T-cell (primary cell): ENCODE results near the gene PARD3B. TPM values are rescaled to one million over a fixed set of nuclear protein-coding genes. Genes with fewer than 3 reads are reported as not detected.

Experiments
- ATAC-seq, 4 experiments: fragments of 200-7000 bp in 3 of 4; fragments of 150-1000 bp in 1 of 4; cut with Tn5 transposase; replicated peaks in 1 of 4; 1 replicate in 3 of 4; 2 replicates in 1 of 4; pipeline ENCODE4 v1.10.0; 2021; ENCODE audit warnings: moderate library complexity in 3 of 4, mild to moderate bottlenecking in 2 of 4, moderate number of reproducible peaks in 1 of 4
- CTCF ChIA-PET, 2 donors: fragments of 300-600 bp; sonication (Branson Sonifier 250); formaldehyde crosslinking; loops; one replicate each; lab custom pipeline; 2022; ENCODE audit warnings: antibody characterized with exemption in 2 of 2; lab: Charles Lee
- POLR2A ChIA-PET, 2 donors: fragments of 300-600 bp; sonication (Branson Sonifier 250); formaldehyde crosslinking; loops; one replicate each; lab custom pipeline; 2022; ENCODE audit warnings: antibody characterized with exemption in 2 of 2; lab: Charles Lee
- DNase-seq, 35 experiments: peaks; one replicate each; pipeline versions ENCODE4 v3.0.0 to v3.0.0-alpha.2; 2013 to 2023
- H3K27ac ChIP-seq: one replicate; pipeline ENCODE4 v1.5.1; 2013; ENCODE audit warnings: low read length
- H3K27me3 ChIP-seq, 2 experiments: replicated peaks in 1 of 2; 1 replicate in 1 of 2; 2 replicates in 1 of 2; pipeline versions ENCODE4 v1.6.1 to v1.7.0; 2013; ENCODE audit warnings: low read length in 1 of 2, mixed read lengths in 1 of 2; ENCODE audit not compliant: control insufficient read depth in 2 of 2, insufficient read depth in 2 of 2; ENCODE audit errors: extremely low read depth in 1 of 2
- H3K36me3 ChIP-seq, 2 donors: 1 replicate in 1 of 2; 2 replicates in 1 of 2; pipeline versions ENCODE4 v1.6.1 to v1.7.0; 2013; ENCODE audit warnings: low read length in 1 of 2; ENCODE audit not compliant: control insufficient read depth in 2 of 2, insufficient read depth in 1 of 2; ENCODE audit errors: extremely low read depth in 1 of 2
- H3K4me1 ChIP-seq, 2 experiments: 1 replicate in 1 of 2; 2 replicates in 1 of 2; pipeline versions ENCODE4 v1.6.1 to v1.7.0; 2013; ENCODE audit warnings: low read length in 2 of 2, mixed read lengths in 1 of 2; ENCODE audit not compliant: insufficient read depth in 2 of 2, control insufficient read depth in 1 of 2; ENCODE audit errors: extremely low read depth in 1 of 2
- H3K4me3 ChIP-seq, 2 donors: 1 replicate in 1 of 2; 2 replicates in 1 of 2; pipeline versions ENCODE4 v1.5.1 to v1.7.0; 2013; ENCODE audit warnings: mild to moderate bottlenecking in 2 of 2, low read length in 1 of 2, moderate library complexity in 1 of 2; ENCODE audit not compliant: control insufficient read depth in 1 of 2; ENCODE audit errors: extremely low read depth in 1 of 2
- H3K9me3 ChIP-seq: 2 replicates; pipeline ENCODE4 v1.7.0; 2013
- H3K27ac Mint-ChIP-seq, 2 donors: one replicate each; pipeline ENCODE4 v1.8.0; 2020 to 2021; ENCODE audit warnings: mild to moderate bottlenecking in 2 of 2, mixed read lengths in 2 of 2
- H3K27me3 Mint-ChIP-seq, 2 donors: one replicate each; pipeline ENCODE4 v1.8.0; 2021 to 2022; ENCODE audit warnings: mixed read lengths in 2 of 2
- H3K36me3 Mint-ChIP-seq: one replicate; pipeline ENCODE4 v1.8.0; 2021; ENCODE audit warnings: mixed read lengths
- H3K4me1 Mint-ChIP-seq, 3 donors: one replicate each; pipeline ENCODE4 v1.8.0; 2020 to 2022; ENCODE audit warnings: mixed read lengths in 3 of 3, mild to moderate bottlenecking in 1 of 3
- H3K4me3 Mint-ChIP-seq, 3 donors: one replicate each; pipeline ENCODE4 v1.8.0; 2020 to 2022; ENCODE audit warnings: mild to moderate bottlenecking in 3 of 3, mixed read lengths in 3 of 3, moderate library complexity in 3 of 3
- H3K9me3 Mint-ChIP-seq, 3 donors: one replicate each; pipeline ENCODE4 v1.8.0; 2020 to 2022; ENCODE audit warnings: mixed read lengths in 3 of 3
- WGBS: methylation state at CpG from one replicate; pipeline ENCODE4 v1.1.5; 2013; ENCODE audit warnings: missing lambda C conversion rate; ENCODE audit not compliant: insufficient coverage; 5-methylcytosine and 5-hydroxymethylcytosine counted together
- total RNA-seq, 35 experiments: library from RNA in 6 of 35; stranded (reverse) in 6 of 35; fragments of 120-200 nt in 1 of 35; gene quantifications; one replicate each; pipeline versions ENCODE4 v1.2.1 to v1.2.4 and lab custom pipeline; 2013 to 2026

The PARD3B gene
- total RNA-seq, 5 donors from 2014 or later (not counting 1 experiment from before 2014, with no cell fraction given) = 0.75 to 2.0 (median 1.6) TPM

DNA sequence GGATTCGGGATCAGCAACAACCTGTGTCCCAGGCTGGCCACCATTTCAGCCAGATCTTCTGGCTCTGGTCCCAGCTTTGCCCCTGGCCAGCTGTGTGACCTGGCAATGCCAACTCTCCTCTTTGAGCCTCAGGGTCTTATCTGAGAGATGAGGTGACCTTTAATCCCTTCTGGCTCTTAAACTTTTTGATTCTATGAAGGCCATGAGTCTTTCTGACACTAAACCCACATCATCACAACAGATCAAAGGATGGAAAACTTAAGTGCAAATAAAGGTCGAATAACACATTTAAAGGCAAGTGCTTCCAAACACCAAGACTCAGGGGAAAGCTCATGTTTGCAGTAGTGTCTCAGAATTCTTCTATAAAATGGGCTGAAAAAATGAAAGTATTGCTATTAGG, 645.3 kb downstream of the PARD3B start:
- CTCF ChIA-PET = no interaction called here
- H3K36me3 Mint-ChIP-seq = no peaks in the 10 kb centered on the region
- no peaks in the 10 kb centered on the region for H3K27me3 Mint-ChIP-seq
- no peak overlapping the region for H3K27ac ChIP-seq
- H3K27ac Mint-ChIP-seq = no peak overlapping the region
- H3K4me1 Mint-ChIP-seq = peaks cover 0 to 7% (median 2%) of the 10 kb centered on the region in 3 donors
- DNase-seq = no peak
- no peaks in the 10 kb centered on the region for H3K4me1 ChIP-seq
- ATAC-seq = no peak
- no peaks in the 10 kb centered on the region for H3K36me3 ChIP-seq
- H3K27me3 ChIP-seq = no peaks in the 10 kb centered on the region
- POLR2A ChIA-PET = no interaction called here
- no peaks in the 10 kb centered on the region for H3K9me3 Mint-ChIP-seq
- H3K9me3 ChIP-seq = no peaks in the 10 kb centered on the region
- no peak overlapping the region for H3K4me3 ChIP-seq
- WGBS = 88% methylated on average over 1 of the region's 2 CpGs
- H3K4me3 Mint-ChIP-seq = no peak overlapping the region

GRCh38 chr2:205193125-205193835, 648.0 kb downstream of the PARD3B start:
- WGBS = 83% methylated on average over 1 of the region's 5 CpGs
- Mint-ChIP-seq H3K36me3 (no peaks in the 10 kb centered on the region), H3K4me1 (peaks cover 7 to 15% (median 7%) of the 10 kb centered on the region in 3 donors), H3K27me3 (no peaks in the 10 kb centered on the region), H3K9me3 (no peaks in the 10 kb centered on the region), H3K27ac (no peak overlapping the region), H3K4me3 (no peak overlapping the region)
- H3K27ac ChIP-seq = no peak overlapping the region
- no peaks in the 10 kb centered on the region for H3K9me3 ChIP-seq
- H3K36me3 ChIP-seq = no peaks in the 10 kb centered on the region
- ChIA-PET CTCF (no interaction called here), POLR2A (no interaction called here)
- H3K4me1 ChIP-seq = peaks cover 2 to 3% of the 10 kb centered on the region in 2 experiments
- H3K4me3 ChIP-seq = no peak overlapping the region
- H3K27me3 ChIP-seq = no peaks in the 10 kb centered on the region
- DNase-seq (no peak), ATAC-seq (no peak)

DNA sequence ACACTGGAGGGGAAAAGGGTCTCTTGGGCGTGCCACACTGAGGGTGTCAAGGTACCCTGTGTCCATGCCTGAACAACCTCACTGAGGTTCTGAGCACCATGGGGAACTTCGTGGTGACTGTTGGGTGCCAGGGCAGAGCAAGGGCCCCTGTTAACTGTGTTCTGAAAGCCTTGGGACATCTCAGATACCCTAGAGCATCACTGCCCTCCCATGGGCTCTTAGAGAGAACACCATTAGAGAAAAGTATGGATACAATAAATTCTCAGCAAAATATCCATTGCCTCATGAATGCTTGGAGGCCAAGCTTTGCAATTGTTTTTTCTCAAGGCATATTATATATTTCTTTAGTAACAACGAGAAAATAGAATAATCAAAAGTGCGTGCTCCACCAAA, 648.6 kb downstream of the PARD3B start:
- H3K36me3 ChIP-seq = no peaks in the 10 kb centered on the region
- Mint-ChIP-seq H3K4me3 (no peak overlapping the region), H3K27ac (no peak overlapping the region), H3K36me3 (no peaks in the 10 kb centered on the region), H3K9me3 (no peaks in the 10 kb centered on the region), H3K4me1 (peaks cover 7 to 15% (median 7%) of the 10 kb centered on the region in 3 donors), H3K27me3 (no peaks in the 10 kb centered on the region)
- DNase-seq (peak in 1 of 35 experiments; percentile 5), ATAC-seq (no peak)
- no peak overlapping the region for H3K27ac ChIP-seq
- ChIA-PET CTCF (no interaction called here), POLR2A (no interaction called here)
- H3K27me3 ChIP-seq = no peaks in the 10 kb centered on the region
- no peak overlapping the region for H3K4me3 ChIP-seq
- WGBS = no CpG with 5 or more reads among the region's 4 CpGs
- H3K9me3 ChIP-seq = no peaks in the 10 kb centered on the region
- peaks cover 2 to 3% of the 10 kb centered on the region in 2 experiments for H3K4me1 ChIP-seq

DNA sequence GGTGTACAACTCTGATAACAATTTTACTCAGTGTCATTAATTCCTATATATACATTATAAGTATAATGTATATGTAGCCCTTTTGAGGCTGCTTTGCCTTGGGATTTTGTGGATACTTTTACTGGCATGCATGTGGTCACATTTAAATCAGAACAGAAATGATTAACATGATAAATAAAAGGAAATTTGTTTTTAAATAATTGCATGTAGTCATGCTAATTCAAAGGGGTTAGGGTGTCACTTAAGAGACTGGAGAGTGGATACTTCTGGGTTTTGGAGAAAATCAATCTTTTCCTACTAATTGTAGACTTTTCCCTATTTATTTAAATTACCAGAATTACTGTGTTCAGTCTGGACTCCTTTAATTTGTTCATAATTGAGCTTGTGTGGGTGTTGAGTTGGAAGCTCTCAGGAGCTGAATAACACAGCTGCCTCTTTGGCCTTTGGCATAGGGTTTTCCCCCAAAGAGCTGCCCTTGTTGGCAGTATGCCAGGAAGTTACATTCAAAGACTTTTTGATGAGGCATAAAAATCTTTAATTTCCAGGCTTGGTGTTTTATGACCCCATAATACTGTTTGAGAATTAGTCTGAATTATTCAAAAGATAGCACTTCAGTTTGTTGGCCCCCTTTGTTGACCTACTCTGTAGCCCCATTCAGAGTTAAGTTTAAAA, 652.3 kb downstream of the PARD3B start:
- no peaks in the 10 kb centered on the region for H3K9me3 ChIP-seq
- no peak overlapping the region for H3K4me3 ChIP-seq
- peak in 19 of 35 experiments; percentile 1 to 60 (median 14) for DNase-seq
- H3K27ac Mint-ChIP-seq = no peak overlapping the region
- no peak overlapping the region for H3K4me3 Mint-ChIP-seq
- CTCF ChIA-PET = no interaction called here
- H3K36me3 ChIP-seq = no peaks in the 10 kb centered on the region
- H3K36me3 Mint-ChIP-seq = no peaks in the 10 kb centered on the region
- peak in 1 of 4 experiments; percentile 40 for ATAC-seq
- H3K27me3 ChIP-seq = no peaks in the 10 kb centered on the region
- no peak overlapping the region for H3K27ac ChIP-seq
- POLR2A ChIA-PET = interaction anchor here in 1 of 2 donors (0.6 kb wide), 1 partner anchor 96 kb away, joined by 3 read pairs; no protein-coding TSS in a partner anchor
- peaks cover 2 to 3% of the 10 kb centered on the region in 2 experiments for H3K4me1 ChIP-seq
- no peaks in the 10 kb centered on the region for H3K9me3 Mint-ChIP-seq
- H3K27me3 Mint-ChIP-seq = no peaks in the 10 kb centered on the region
- H3K4me1 Mint-ChIP-seq = peaks cover 7 to 13% (median 7%) of the 10 kb centered on the region in 3 donors

DNA sequence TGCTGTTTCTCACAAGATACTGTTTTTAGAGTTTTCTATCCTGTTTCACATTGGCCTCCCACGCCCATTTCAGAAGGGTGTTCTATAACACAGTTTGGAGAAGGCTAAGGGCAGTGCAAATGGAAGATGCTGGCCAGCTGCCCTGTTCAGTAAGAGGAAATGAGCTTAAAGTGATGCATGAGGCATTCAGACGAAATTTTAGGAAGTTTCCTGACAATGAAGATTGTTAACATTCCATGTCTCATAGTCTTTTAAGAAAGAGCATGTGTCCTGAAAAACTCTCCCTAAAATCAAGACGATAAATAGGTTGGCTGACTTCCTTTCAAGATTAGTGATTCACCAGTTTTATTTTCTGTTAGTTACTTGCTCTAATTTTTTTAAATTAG, 652.9 kb downstream of the PARD3B start:
- Mint-ChIP-seq H3K27me3 (no peaks in the 10 kb centered on the region), H3K4me1 (peaks cover 7 to 8% (median 7%) of the 10 kb centered on the region in 3 donors), H3K36me3 (no peaks in the 10 kb centered on the region), H3K27ac (no peak overlapping the region), H3K9me3 (no peaks in the 10 kb centered on the region), H3K4me3 (no peak overlapping the region)
- WGBS = no CpG with 5 or more reads among the region's 3 CpGs
- DNase-seq (no peak), ATAC-seq (no peak)
- Histone ChIP-seq H3K27me3 (no peaks in the 10 kb centered on the region), H3K4me1 (peaks cover 2 to 3% of the 10 kb centered on the region in 2 experiments), H3K9me3 (no peaks in the 10 kb centered on the region), H3K36me3 (no peaks in the 10 kb centered on the region), H3K27ac (no peak overlapping the region), H3K4me3 (no peak overlapping the region)
- CTCF ChIA-PET = no interaction called here
- POLR2A ChIA-PET = no interaction called here

- Mint-ChIP-seq H3K27me3 (no peaks in the 10 kb centered on the region), H3K9me3 (no peaks in the 10 kb centered on the region), H3K27ac (no peak overlapping the region), H3K4me3 (no peak overlapping the region), H3K36me3 (no peaks in the 10 kb centered on the region), H3K4me1 (peaks cover 5 to 8% (median 7%) of the 10 kb centered on the region in 3 donors)
- Histone ChIP-seq H3K36me3 (no peaks in the 10 kb centered on the region), H3K9me3 (no peaks in the 10 kb centered on the region), H3K4me3 (no peak overlapping the region), H3K27me3 (no peaks in the 10 kb centered on the region), H3K4me1 (peaks cover 2 to 3% of the 10 kb centered on the region in 2 experiments), H3K27ac (no peak overlapping the region)
- ChIA-PET CTCF (no interaction called here), POLR2A (interaction anchor here in 1 of 2 donors (0.6 kb wide), 1 partner anchor 1005 kb away, joined by 4 read pairs; no protein-coding TSS in a partner anchor)
- DNase-seq (no peak), ATAC-seq (no peak)
- 100% methylated on average over 1 of the region's 6 CpGs for WGBS
Observed at GRCh38 chr2:205199165-205199850, 654.0 kb downstream of the PARD3B start.
